OCI-LY3 (cell line): ENCODE results near the gene HAUS6.
A peak's percentile ranks its signal among the peaks of the same experiment; 100 is the strongest.

Source experiments
- H2AFZ ChIP-seq: fragments of 200-600, 300-600 bp; shearing (Covaris generic); 2 replicates; pipeline ENCODE4 v1.6.0; 2014; ENCODE audit warnings: antibody characterized with exemption, low read depth, low read length
- H3K27ac ChIP-seq: fragments of 200-600, 300-600 bp; sonication (generic); 2 replicates; pipeline ENCODE4 v1.5.1; 2014; ENCODE audit warnings: mild to moderate bottlenecking, low read length, moderate library complexity, mixed read lengths
- H3K27me3 ChIP-seq: fragments of 200-600, 300-600 bp; sonication (generic); 2 replicates; pipeline ENCODE4 v1.6.1; 2014; ENCODE audit warnings: low read depth, low read length, mixed read lengths
- H3K36me3 ChIP-seq: fragments of 200-600, 300-600 bp; sonication (generic); replicated peaks from 2 replicates; pipeline ENCODE3; 2014; ENCODE audit warnings: low read depth, low read length, mixed read lengths
- H3K4me1 ChIP-seq: fragments of 300-600, 200-600 bp; sonication (generic); 2 replicates; pipeline ENCODE4 v1.6.1; 2014; ENCODE audit warnings: low read length, mixed read lengths
- H3K4me2 ChIP-seq: fragments of 200-600, 300-600 bp; sonication (generic); 2 replicates; pipeline ENCODE4 v1.6.1; 2014; ENCODE audit warnings: low read length, mixed read lengths
- H3K4me3 ChIP-seq: fragments of 300-600, 200-600 bp; sonication (generic); 2 replicates; pipeline ENCODE4 v1.5.1; 2014; ENCODE audit warnings: antibody characterized with exemption, mild to moderate bottlenecking, low read length, moderate library complexity
- H3K79me2 ChIP-seq: fragments of 300-600, 200-600 bp; shearing (Covaris generic); 2 replicates; pipeline ENCODE4 v1.6.1; 2014; ENCODE audit warnings: mild to moderate bottlenecking, low read length, mixed read lengths
- H3K9ac ChIP-seq: fragments of 300-600, 200-600 bp; shearing (Covaris generic); 2 replicates; pipeline ENCODE4 v1.6.0; 2014; ENCODE audit warnings: mild to moderate bottlenecking, low read length, moderate library complexity
- H3K9me3 ChIP-seq: fragments of 200-600, 300-600 bp; shearing (Covaris generic); 2 replicates; pipeline ENCODE4 v1.6.1; 2014; ENCODE audit warnings: low read length, mixed read lengths; ENCODE audit not compliant: insufficient read depth
- H4K20me1 ChIP-seq: fragments of 200-600, 300-600 bp; sonication (generic); 2 replicates; pipeline ENCODE4 v1.6.1; 2016; ENCODE audit warnings: low read length, mixed read lengths; ENCODE audit not compliant: insufficient read depth
- EZH2phosphoT487 ChIP-seq: fragments of 200-600 bp; shearing (Covaris generic); IDR thresholded peaks from 2 replicates; pipeline ENCODE4 v1.6.1; 2018; ENCODE audit warnings: antibody characterized with exemption, mixed run types, low read depth
- TF ChIP-seq, protein P1 (sequence below): fragments of 200-600, 300-600 bp; sonication (generic); IDR thresholded peaks from 2 replicates; pipeline ENCODE4 v1.5.1; 2014; ENCODE audit warnings: antibody characterized with exemption, low read length, low read depth

The HAUS6 gene

DNA sequence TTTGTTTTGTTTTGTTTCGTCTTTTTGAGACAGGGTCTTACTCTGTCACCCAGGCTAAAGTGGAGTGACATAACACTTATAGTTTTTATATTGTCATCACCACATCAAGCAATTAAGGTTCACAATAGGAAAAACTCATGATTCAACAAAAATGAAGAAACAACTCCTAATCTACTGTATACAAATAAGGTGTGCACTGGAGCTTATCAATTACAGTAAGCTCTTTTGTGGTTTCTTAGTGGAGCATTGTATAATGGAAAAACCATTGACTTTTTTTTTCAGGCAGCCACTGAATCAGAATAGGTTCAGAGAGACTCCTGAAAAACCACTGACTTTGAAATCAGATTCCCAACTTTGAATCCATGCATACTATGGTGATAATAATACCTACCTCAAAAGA, 35.4 kb upstream of the HAUS6 start:
- H3K36me3 ChIP-seq, result no peaks in the 10 kb centered on the region
- H3K79me2 ChIP-seq, result no peaks in the 10 kb centered on the region
- H3K9me3 ChIP-seq, result no peaks in the 10 kb centered on the region
- H3K4me2 ChIP-seq, result no peak overlapping the region
- no peak overlapping the region for H3K27ac ChIP-seq
- H4K20me1 ChIP-seq, result no peaks in the 10 kb centered on the region
- H2AFZ ChIP-seq, result 0 out of 2 replicates have a peak overlapping the region, but pooled peaks have one; percentile 16
- no peak overlapping the region for H3K4me3 ChIP-seq
- TF ChIP-seq, protein P1, sequence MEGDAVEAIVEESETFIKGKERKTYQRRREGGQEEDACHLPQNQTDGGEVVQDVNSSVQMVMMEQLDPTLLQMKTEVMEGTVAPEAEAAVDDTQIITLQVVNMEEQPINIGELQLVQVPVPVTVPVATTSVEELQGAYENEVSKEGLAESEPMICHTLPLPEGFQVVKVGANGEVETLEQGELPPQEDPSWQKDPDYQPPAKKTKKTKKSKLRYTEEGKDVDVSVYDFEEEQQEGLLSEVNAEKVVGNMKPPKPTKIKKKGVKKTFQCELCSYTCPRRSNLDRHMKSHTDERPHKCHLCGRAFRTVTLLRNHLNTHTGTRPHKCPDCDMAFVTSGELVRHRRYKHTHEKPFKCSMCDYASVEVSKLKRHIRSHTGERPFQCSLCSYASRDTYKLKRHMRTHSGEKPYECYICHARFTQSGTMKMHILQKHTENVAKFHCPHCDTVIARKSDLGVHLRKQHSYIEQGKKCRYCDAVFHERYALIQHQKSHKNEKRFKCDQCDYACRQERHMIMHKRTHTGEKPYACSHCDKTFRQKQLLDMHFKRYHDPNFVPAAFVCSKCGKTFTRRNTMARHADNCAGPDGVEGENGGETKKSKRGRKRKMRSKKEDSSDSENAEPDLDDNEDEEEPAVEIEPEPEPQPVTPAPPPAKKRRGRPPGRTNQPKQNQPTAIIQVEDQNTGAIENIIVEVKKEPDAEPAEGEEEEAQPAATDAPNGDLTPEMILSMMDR, result no peak
- no peak for TF ChIP-seq EZH2phosphoT487
- no peaks in the 10 kb centered on the region for H3K4me1 ChIP-seq
- H3K27me3 ChIP-seq, result 0 out of 2 replicates have a peak, but pooled peaks cover 4% of the 10 kb centered on the region
- no peak overlapping the region for H3K9ac ChIP-seq

DNA sequence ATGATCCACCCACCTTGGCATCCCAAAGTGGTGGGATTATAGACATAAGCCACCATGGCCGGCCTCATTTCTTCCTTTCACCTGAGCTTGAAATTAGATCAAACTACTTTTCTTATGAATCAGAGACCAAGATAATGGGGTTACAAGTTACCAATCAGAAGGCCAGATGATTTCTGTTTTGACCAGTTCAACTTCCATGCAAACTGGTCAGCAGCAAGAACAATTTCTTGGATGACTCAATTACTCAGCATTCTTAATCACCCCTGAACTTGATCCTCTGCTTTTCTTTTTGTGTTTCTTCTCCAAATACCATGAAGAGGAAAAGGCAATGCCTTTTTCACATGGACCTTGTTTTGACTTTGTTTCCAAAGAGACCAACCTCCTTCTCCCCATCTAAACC, 34.6 kb upstream of the HAUS6 start:
- Histone ChIP-seq H3K9me3 (no peaks in the 10 kb centered on the region), H2AFZ (no peak overlapping the region), H3K9ac (no peak overlapping the region), H4K20me1 (no peaks in the 10 kb centered on the region), H3K4me3 (no peak overlapping the region), H3K27ac (no peak overlapping the region), H3K36me3 (no peaks in the 10 kb centered on the region), H3K27me3 (0 out of 2 replicates have a peak, but pooled peaks cover 4% of the 10 kb centered on the region), H3K4me2 (no peak overlapping the region), H3K4me1 (no peaks in the 10 kb centered on the region), H3K79me2 (no peaks in the 10 kb centered on the region)
- TF ChIP-seq EZH2phosphoT487, result no peak
- TF ChIP-seq, protein P1, result no peak

DNA sequence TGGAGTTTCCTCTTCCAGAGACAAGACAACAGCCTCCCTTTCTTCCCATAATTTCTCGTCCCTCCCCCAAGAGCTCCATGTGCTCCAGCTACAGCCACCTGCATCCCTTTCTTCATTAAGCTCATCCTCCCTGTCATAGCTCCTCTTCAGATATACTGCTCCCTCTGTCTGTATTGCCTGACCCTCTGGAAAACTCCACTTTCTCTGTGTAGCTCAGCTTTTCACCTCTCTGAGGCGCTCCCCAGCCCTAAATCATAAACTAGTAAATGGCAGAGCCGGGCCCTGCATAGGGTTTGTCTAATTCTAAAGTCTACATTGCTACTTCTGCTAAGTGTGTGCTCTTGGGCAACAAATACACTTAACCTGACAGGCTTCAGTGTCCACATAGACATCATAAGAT, 33.4 kb upstream of the HAUS6 start:
- 0 out of 2 replicates have a peak overlapping the region, but pooled peaks have one; percentile 17 for H2AFZ ChIP-seq
- H3K4me3 ChIP-seq, result no peak overlapping the region
- H3K79me2 ChIP-seq, result no peaks in the 10 kb centered on the region
- no peaks in the 10 kb centered on the region for H3K36me3 ChIP-seq
- no peaks in the 10 kb centered on the region for H3K9me3 ChIP-seq
- H3K4me1 ChIP-seq, result no peaks in the 10 kb centered on the region
- no peak overlapping the region for H3K9ac ChIP-seq
- no peaks in the 10 kb centered on the region for H4K20me1 ChIP-seq
- H3K27me3 ChIP-seq, result 0 out of 2 replicates have a peak, but pooled peaks cover 4% of the 10 kb centered on the region
- no peak overlapping the region for H3K27ac ChIP-seq
- TF ChIP-seq EZH2phosphoT487, result no peak
- TF ChIP-seq, protein P1, result peak; percentile 10; the same call in 1 of the 2 replicates
- no peak overlapping the region for H3K4me2 ChIP-seq

DNA sequence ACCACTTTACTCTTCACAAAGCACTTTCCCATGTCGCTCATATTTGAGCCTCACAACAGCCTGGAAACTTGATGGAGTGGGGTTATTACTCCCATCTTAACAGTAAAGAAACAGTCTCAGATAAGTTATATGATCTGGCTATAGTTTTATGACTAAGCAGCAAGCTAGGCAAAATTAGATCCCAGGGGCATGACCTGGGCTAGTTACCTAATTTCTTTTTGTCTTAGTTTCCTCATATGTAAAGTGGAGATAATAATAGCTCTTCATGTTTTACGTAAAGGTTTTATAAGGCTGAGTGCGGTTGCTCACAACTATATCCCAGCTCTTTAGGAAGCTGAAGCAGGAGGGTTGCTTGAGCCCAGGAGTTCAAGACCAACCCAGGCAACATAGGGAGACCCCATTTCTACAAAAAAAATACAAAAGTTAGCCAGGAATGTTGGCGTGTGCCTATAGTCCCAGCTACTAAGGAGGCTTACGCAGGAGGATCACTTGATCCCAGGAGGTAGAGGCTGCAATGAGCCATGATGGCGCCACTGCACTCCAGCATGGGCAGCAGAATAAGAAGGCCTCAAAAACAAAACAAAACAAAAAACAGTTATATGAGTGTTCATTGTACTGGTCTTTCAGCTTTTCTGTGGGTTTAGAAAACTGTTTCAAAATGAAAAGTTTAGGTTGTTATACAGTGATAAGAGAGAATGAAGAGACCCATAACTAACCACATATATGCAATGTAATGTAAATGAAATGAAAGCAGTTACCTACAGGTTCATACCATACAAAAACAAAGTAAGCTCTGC, 31.0 kb upstream of the HAUS6 start:
- Histone ChIP-seq H3K4me3 (no peak overlapping the region), H3K9ac (no peak overlapping the region), H3K9me3 (no peaks in the 10 kb centered on the region), H3K4me1 (peaks cover 10% of the 10 kb centered on the region), H3K4me2 (no peak overlapping the region), H4K20me1 (no peaks in the 10 kb centered on the region), H3K27ac (no peak overlapping the region), H2AFZ (no peak overlapping the region), H3K36me3 (no peaks in the 10 kb centered on the region), H3K27me3 (0 out of 2 replicates have a peak, but pooled peaks cover 4% of the 10 kb centered on the region), H3K79me2 (no peaks in the 10 kb centered on the region)
- no peak for TF ChIP-seq EZH2phosphoT487
- TF ChIP-seq, protein P1, result no peak
